GM21717 (cell line): ENCODE data around the gene MVP.

Experiments
- ATAC-seq: cut with Tn5 transposase; IDR thresholded peaks from one replicate; pipeline ENCODE4 v1.9.1; 2021; ENCODE audit warnings: mild to moderate bottlenecking, moderate library complexity; ENCODE audit not compliant: unreplicated experiment

The MVP gene

DNA sequence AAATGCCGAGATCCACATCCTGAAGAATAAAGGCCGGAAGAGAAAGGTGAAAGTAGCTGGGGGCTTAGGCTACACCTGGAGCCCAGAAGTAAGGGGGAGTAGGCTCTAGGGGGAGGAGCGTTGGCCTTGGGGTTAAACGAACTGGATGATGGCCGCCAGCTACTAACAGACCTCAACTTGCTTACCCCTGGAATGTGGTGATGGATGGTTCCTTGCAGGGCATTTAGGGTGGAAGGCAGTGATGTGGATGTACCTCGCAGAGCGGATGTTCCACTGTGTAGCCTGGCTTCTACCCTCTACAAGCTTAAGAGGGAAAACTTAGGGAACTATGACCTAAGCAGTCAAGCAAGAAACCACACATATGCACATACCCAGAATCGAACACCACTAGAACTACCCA is 16.2 kb upstream of the MVP start:
- ATAC-seq: no peak

DNA sequence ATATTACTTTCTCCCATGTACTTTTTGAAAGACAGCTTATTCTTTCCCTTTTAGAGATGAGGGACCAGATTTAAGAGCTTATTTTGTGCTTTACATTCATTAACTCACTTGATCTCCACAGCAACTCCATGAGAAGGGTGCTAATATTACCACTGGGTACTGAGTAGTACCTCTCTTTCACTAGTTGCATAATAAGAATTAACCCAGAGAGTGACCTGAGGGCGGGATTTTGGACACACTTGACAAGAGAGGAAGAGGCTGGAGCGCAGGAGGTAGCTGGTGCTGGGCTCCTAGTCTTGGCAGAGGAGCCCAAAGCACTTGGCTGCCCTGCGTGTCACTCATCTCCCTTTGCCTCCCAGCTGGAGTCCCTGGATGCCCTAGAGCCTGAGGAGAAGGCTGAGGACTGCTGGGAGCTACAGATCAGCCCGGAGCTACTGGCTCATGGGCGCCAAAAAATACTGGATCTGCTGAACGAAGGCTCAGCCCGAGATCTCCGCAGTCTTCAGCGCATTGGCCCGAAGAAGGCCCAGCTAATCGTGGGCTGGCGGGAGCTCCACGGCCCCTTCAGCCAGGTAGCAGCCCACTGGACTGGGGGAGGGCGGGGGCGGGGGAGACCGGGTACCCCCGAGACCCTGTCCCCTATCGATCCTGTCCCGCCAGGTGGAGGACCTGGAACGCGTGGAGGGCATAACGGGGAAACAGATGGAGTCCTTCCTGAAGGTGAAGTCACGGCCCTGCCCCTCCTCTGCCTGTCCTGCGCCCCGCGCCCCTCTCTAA is 15.6 kb upstream of the MVP start:
- ATAC-seq: peak; percentile 0

DNA sequence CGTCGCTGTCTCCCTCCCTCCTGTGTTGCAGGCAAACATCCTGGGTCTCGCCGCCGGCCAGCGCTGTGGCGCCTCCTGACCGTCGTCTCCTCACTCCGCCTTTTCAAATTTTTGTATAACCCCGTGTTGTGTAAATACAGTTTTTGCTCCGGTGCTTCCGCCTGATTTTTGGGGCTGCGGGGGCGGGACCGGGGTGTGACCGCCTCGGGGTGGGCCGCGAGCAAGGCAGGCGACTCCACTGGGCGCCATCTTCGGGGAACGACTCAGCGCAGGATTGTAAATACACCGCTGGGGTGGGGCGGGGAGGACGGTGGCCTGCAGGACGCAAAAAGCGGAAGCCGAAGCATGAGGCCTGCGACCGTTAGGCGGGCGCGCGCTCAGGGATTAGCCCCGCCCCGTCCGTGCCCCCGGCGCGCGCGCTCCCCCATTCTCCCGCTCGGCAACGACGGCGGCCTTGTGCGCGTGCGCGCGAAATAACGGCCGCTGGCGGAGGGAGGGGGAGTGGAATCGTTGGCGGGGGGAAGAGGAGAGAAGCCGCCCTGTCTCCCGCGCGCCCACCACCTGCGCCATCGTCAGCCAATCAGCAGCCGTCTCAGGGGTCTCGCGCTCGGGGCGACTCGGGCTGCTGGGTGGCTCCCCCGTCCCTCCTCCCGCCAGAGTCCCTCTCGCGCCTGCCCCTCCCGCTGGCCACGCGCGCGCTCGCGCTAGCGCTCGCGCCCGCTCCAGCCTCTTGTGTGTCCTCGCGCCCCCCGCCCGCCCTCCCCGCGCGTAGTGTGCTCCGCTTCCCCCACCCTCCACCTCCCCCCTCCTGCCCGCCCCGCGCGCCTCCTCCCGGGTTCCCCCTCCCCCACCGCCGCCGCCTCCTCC is 14.8 kb upstream of the MVP start:
- ATAC-seq: peak; percentile 39

DNA sequence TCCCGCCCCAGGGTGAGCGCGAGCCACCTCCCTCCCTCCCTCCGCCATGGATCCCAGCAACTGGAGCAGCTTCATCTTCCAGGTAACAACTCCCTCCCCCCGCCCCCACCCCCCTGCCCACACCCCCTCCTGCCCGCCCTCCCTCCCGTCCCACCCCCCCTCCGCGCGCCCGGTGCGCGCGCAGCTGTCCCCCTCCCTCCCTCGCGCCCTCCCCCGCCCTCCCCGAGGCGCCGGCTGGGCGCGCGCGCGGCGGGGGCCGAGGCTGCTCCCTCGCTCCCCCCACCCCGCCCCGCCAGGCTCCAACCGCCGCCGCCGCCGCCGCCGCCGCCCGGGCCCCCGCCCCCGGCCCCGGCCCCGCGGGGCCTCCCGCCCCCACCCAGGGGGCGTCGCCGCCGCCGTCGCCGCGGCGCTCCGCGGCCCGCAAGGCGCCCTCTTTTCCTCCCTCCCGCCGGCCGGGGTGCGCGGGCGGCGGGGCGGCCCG is 14.1 kb upstream of the MVP start, which contains the start of gene MAZ:
TSS of gene MAZ (plus strand) at position 431 of the 481 bp plus-strand sequence. CDS start 173 bp downstream, outside the sequence.
- ATAC-seq: no peak

DNA sequence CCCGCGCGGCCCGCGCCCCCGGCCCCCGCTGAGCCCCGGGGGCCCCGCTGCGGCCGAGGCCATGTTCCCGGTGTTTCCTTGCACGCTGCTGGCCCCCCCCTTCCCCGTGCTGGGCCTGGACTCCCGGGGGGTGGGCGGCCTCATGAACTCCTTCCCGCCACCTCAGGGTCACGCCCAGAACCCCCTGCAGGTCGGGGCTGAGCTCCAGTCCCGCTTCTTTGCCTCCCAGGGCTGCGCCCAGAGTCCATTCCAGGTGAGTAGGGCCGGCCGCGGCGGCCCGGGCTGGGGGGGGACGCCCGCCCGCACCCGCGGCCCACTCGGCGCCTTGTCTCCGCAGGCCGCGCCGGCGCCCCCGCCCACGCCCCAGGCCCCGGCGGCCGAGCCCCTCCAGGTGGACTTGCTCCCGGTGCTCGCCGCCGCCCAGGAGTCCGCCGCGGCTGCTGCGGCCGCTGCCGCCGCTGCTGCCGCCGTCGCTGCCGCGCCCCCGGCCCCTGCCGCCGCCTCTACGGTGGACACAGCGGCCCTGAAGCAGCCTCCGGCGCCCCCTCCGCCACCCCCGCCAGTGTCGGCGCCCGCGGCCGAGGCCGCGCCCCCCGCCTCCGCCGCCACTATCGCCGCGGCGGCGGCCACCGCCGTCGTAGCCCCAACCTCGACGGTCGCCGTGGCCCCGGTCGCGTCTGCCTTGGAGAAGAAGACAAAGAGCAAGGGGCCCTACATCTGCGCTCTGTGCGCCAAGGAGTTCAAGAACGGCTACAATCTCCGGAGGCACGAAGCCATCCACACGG is 13.4 kb upstream of the MVP start:
- ATAC-seq: peak; percentile 0

DNA sequence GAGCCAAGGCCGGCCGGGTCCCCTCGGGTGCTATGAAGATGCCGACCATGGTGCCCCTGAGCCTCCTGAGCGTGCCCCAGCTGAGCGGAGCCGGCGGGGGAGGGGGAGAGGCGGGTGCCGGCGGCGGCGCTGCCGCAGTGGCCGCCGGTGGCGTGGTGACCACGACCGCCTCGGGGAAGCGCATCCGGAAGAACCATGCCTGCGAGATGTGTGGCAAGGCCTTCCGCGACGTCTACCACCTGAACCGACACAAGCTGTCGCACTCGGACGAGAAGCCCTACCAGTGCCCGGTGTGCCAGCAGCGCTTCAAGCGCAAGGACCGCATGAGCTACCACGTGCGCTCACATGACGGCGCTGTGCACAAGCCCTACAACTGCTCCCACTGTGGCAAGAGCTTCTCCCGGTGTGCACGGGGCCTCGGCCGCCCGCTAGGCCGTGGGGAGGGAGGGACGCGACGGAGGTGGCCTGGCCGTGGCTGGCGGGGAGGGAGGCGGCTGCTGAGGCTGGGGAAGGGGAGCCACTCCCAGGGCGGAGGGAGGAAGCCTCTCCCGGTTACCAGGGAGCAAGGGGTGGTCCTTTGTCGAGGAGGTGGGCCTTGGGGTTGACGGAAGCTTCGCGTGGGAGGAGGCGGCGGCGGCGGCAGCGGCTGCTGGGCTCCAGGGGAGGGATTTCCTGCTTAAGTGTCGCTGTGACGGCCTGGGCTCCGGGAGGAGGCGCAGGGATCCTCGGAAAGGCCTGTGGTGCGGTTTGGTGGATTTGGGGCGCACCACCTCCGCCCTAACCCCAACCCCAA is 12.6 kb upstream of the MVP start:
- ATAC-seq: peak; percentile 14

DNA sequence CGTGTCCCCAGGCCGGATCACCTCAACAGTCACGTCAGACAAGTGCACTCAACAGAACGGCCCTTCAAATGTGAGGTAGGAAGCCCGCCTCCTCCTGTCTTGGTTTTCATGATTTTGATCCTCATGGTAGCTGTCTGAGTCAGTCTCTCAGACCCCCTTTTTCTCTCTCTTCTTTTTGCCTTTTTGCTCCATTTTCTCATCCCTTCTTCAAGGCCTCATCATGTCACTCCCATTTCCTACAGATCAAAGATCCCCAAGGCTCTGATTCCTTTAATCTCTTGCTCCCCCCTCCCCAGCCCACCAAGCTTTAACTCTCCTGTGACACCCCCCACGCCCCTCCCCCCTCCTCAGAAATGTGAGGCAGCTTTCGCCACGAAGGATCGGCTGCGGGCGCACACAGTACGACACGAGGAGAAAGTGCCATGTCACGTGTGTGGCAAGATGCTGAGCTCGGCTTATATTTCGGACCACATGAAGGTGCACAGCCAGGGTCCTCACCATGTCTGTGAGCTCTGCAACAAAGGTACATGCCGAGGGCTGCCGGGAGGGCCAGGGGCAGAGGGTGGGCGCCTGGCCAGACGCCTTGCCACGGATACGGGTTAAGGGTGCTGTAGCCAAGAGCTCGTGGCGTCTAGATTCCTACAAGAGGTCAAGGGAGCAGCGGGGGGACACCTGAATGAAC is 11.9 kb upstream of the MVP start:
- ATAC-seq: no peak

DNA sequence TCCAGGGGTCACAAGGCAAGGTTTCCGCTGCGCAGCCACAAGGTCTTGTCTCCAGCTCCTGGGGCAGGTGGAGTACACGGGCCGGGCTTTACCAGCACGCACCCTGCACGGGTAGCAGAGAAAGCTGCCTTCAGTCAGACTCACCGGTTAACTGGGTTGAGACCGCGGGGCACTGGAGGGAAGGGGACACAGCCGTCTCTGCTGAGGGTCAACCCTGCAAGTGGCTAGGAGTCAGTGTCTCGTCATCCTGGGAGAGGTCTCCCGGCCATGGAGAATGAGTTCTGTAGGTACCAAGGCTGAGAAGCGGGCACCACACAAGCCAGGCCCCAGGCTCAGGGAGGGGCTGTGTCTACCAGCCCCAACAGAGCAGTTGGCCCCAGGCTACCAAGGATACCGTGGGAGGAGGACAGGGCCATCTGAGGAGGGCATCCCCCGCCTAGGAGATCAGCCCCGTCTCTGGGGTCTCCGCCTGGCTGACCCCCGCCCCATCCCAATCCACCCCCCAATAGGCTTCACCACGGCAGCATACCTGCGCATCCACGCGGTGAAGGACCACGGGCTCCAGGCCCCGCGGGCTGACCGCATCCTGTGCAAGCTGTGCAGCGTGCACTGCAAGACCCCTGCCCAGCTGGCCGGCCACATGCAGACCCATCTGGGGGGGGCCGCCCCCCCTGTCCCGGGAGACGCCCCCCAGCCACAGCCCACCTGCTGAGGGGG is 11.1 kb upstream of the MVP start:
- ATAC-seq: no peak

DNA sequence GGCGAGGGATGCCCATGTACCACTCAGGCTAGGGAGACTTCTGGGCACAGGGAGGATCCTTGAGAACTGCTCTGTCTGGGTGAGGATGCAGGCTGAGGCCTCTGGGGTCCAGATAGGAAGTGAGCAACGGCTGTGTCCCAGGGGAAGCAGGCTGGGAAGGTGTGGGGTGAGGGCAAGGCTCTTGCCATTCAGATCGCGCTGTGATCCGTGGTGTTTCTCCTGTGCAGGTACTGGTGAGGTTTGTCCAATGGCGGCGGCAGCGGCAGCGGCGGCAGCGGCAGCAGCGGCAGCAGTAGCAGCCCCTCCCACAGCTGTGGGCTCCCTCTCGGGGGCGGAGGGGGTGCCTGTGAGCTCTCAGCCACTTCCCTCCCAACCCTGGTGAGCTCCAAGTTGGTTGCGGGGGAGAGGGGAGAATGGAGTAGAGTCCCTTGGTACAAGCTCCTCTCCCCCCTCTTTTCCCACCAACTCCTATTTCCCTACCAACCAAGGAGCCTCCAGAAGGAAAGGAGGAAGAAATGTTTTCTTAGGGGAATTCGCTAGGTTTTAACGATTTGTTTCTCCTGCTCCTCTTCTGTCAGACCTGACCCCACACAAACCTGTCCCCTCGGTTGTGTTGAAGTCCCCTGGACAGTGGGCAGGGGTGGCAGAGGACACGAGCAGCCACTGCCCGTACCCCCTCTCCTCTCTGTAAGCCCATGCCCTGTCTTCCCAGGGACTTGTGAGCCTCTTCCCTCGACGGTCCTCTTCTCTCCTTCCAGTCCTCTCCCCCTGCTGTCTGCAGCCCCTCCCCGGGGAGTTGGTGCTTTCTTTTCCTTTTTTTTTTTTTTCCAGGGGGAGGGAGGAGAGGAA is 10.2 kb upstream of the MVP start:
- ATAC-seq: no peak

DNA sequence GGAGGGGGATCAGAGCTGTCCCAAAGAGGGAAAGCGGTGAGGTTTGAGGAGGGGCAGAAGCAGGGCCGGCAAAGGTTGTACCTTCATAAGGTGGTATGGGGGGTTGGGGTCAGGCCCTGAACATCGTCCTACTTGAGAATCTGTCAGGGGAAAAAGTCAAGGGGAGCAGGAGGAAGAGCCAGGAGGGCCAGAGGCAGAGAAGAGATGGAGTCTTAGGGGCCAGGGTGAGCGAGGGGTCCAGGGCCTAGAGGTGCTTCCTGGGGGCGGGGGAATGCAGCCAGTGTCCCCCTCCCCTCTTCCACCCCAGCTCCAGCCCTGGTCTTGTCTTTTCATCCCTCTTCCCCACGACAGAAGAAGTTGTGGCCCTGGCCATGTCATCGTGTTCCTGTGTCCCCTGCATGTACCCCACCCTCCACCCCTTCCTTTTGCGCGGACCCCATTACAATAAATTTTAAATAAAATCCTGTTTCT is 9.5 kb upstream of the MVP start:
- ATAC-seq: no peak

DNA sequence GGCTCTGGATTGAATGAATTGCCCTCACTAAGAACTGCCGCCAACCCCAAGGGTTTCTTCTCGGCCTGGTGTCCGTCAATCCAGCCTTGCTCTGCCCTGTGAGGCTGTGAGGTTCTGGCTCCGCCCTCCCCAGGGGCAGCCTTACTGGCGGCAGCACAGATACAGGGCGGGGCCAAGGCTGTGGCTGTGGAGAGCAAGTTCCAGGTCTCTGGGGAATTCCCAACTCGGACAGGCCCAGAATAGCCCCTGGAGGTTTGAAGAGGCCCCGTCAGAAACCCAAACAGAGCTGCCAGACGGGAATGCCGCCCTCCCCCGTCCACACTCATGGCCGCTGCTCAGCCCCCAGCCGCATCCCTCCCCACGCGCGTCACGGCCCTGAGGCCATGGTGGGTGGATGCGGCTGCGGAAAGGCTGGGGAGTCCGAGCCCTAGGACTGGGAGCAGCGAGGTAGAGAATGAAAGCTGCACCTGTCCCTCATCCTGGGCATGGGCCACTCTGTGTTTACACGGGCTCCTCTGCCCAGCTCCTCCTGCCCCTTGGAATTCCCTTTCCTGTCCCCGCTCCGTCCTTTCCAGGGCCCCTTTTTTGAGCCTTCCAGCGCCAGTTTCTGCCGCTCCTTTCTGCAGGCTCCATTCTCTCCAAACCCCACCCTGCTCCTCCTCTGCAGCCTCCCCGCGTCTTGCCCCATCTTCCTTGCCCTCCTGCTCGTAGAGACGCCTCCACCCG is 8.9 kb upstream of the MVP start:
- no peak for ATAC-seq

DNA sequence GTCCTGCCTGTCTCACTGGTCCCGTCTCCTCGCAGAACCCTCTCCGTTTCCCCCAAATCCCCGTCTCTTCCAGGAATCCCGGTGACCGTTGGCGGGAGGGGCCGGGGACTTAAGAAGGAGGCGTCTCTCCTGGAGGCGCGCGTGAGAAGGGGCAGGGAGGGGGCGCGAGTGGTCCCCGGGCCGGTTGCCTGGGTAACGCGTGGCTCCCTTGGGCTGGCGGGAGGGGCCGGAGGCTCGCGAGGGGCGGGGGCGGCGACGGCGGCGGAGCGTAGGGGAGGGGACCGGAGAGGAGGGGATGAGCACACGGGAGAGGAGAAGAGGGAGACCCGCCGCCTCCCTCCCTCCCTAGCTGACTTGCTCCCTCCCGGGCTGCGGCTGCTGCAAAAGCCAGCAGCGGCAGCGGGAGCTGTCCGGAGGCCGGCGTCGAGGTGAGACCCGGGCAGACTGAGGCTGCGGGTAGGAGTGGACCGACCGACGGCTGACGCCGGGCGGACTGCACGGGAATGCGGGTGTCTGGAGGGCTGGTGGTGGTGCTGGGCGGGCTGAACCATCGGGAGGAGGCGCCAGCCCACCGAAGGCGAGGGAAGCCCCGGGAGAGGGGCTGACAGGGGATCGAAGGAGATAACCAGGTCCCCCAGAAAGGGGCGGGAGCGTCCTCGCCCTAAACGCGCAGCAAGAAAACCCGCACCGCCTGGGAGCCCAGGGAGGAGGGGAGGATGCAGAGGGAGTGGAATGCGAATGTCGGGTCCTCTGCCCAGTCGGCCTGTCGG is 8.2 kb upstream of the MVP start, which contains the start of gene PRRT2:
TSS of gene PRRT2 (plus strand) at position 298 of the 770 bp plus-strand sequence. CDS start 862 bp downstream, outside the sequence.
- ATAC-seq: no peak

DNA sequence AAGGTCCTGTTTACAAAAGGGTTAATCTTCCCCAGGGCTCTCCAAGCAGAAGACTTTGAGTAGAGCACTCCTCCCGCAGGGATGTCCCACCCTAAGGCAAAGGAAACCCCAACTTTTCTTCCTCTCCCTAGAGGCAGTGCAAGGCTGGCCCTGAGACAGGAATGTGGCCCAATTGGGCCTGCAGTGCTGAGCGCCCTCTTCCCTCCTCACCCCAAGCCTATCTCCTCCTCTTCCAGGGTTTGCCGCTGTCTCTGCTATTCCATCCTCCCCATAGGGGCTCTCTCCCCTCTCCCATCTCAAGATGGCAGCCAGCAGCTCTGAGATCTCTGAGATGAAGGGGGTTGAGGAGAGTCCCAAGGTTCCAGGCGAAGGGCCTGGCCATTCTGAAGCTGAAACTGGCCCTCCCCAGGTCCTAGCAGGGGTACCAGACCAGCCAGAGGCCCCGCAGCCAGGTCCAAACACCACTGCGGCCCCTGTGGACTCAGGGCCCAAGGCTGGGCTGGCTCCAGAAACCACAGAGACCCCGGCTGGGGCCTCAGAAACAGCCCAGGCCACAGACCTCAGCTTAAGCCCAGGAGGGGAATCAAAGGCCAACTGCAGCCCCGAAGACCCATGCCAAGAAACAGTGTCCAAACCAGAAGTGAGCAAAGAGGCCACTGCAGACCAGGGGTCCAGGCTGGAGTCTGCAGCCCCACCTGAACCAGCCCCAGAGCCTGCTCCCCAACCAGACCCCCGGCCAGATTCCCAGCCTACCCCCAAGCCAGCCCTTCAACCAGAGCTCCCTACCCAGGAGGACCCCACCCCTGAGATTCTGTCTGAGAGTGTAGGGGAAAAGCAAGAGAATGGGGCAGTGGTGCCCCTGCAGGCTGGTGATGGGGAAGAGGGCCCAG is 7.3 kb upstream of the MVP start:
- no peak for ATAC-seq

DNA sequence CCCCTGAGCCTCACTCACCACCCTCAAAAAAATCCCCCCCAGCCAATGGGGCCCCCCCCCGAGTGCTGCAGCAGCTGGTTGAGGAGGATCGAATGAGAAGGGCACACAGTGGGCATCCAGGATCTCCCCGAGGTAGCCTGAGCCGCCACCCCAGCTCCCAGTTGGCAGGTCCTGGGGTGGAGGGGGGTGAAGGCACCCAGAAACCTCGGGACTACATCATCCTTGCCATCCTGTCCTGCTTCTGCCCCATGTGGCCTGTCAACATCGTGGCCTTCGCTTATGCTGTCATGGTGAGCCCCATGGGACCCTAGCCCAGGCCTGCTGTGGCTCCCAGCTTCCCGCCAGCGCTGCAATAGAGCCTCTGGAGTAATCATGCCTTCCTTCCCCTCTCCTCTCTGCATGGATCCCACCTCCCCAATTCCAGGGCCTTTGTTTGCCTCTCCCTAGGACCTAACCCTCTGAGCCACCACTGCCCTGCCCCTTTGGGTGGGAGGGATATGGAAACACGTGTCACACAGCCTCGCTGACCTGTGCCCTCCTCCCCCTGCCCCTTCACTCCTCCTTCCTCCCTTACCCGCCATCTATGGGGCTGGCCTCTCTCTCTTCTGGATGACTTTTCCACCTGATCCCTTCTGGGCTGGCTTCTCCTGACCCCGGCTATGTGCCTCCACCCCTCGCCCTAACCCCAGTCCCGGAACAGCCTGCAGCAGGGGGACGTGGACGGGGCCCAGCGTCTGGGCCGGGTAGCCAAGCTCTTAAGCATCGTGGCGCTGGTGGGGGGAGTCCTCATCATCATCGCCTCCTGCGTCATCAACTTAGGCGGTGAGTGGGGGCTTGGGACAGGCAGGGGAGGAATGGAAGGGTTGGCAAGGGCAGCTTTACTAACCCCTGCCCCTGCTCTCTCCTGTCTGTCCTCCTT is 6.4 kb upstream of the MVP start:
- ATAC-seq: no peak
